SK-N-SH (cell line): ENCODE results near the gene METTL3. TPM values are rescaled to one million over a fixed set of nuclear protein-coding genes. Genes with fewer than 3 reads are reported as not detected.

Source experiments
- CTCF ChIA-PET: fragments of 300-600, 350-600 bp; formaldehyde crosslinking; extraction: SDS; loops from one replicate; lab custom pipeline; 2021; lab: Yijun Ruan, JAX
- POLR2A ChIA-PET: fragments of 350-600 bp; sonication (Branson Sonifier 250); formaldehyde crosslinking; extraction: SDS; loops from one replicate; lab custom pipeline; 2020; ENCODE audit warnings: antibody characterized with exemption, inconsistent platforms; lab: Yijun Ruan, JAX
- DNase-seq: peaks from one replicate; pipeline ENCODE4 v3.0.0; 2012
- H2AFZ ChIP-seq: fragments of 200-600 bp; sonication (generic); 2 replicates; pipeline ENCODE4 v1.8.1; 2016; ENCODE audit warnings: antibody characterized with exemption, mild to moderate bottlenecking, low read depth
- H3F3A ChIP-seq: fragments of 200-600 bp; sonication (generic); replicated peaks from 2 replicates; pipeline ENCODE3; 2016; ENCODE audit warnings: antibody characterized with exemption, mild to moderate bottlenecking; ENCODE audit not compliant: insufficient read depth
- H3K27ac ChIP-seq, 2 experiments: fragments of 200-500 bp in 1 of 2; fragments of 200-600 bp in 1 of 2; sonication (Bioruptor generic) in 1 of 2; sonication (generic), shearing (Covaris generic) in 1 of 2; 2 replicates each; pipeline versions ENCODE4 v1.5.1 to v1.6.1; 2014 to 2016; ENCODE audit warnings: low read depth in 2 of 2, inconsistent platforms in 1 of 2, low read length in 1 of 2, mild to moderate bottlenecking in 1 of 2, mixed read lengths in 1 of 2
- H3K27me3 ChIP-seq: fragments of 200-600 bp; sonication (generic), shearing (Covaris generic); 2 replicates; pipeline ENCODE4 v1.6.1; 2016; ENCODE audit warnings: mixed run types; ENCODE audit not compliant: insufficient read depth
- H3K36me3 ChIP-seq, 2 experiments: fragments of 200-500 bp in 1 of 2; fragments of 200-600 bp in 1 of 2; sonication (Bioruptor generic) in 1 of 2; sonication (generic) in 1 of 2; replicated peaks in 1 of 2; 2 replicates each; pipeline versions ENCODE3 to v1.5.1; 2014 to 2016; ENCODE audit warnings: low read length in 1 of 2, mild to moderate bottlenecking in 1 of 2; ENCODE audit not compliant: insufficient read depth in 2 of 2, control insufficient read depth in 1 of 2
- H3K4me1 ChIP-seq, 2 experiments: fragments of 200-500 bp in 1 of 2; fragments of 200-600 bp in 1 of 2; sonication (Bioruptor generic) in 1 of 2; sonication (generic), shearing (Covaris generic) in 1 of 2; 2 replicates each; pipeline versions ENCODE4 v1.5.1 to v1.6.1; 2014 to 2016; ENCODE audit warnings: low read depth in 1 of 2, low read length in 1 of 2, mixed run types in 1 of 2; ENCODE audit not compliant: insufficient read depth in 2 of 2, control insufficient read depth in 1 of 2
- H3K4me2 ChIP-seq: fragments of 200-600 bp; sonication (generic), shearing (Covaris generic); 2 replicates; pipeline ENCODE4 v1.6.1; 2017; ENCODE audit warnings: mixed run types
- H3K4me3 ChIP-seq, 2 experiments: fragments of 200-500 bp in 1 of 2; fragments of 200-600 bp in 1 of 2; sonication (Bioruptor generic) in 1 of 2; sonication (generic), shearing (Covaris generic) in 1 of 2; 2 replicates each; pipeline versions ENCODE4 v1.5.1 to v1.8.1; 2014 to 2016; ENCODE audit warnings: low read depth in 2 of 2, inconsistent platforms in 1 of 2, low read length in 1 of 2, mild to moderate bottlenecking in 1 of 2, mixed read lengths in 1 of 2, moderate library complexity in 1 of 2
- H3K79me2 ChIP-seq: fragments of 200-600 bp; sonication (generic); 2 replicates; pipeline ENCODE4 v1.8.1; 2017; ENCODE audit warnings: mild to moderate bottlenecking; ENCODE audit not compliant: insufficient read depth
- H3K9ac ChIP-seq: fragments of 200-600 bp; sonication (generic); 2 replicates; pipeline ENCODE4 v1.6.1; 2017; ENCODE audit warnings: mixed run types
- H3K9me2 ChIP-seq: fragments of 200-600 bp; sonication (generic); 2 replicates; pipeline ENCODE4 v1.6.1; 2017; ENCODE audit warnings: mixed run types
- H3K9me3 ChIP-seq: fragments of 200-600 bp; sonication (generic); 2 replicates; pipeline ENCODE4 v1.6.1; 2017; ENCODE audit warnings: mixed run types, mild to moderate bottlenecking, moderate library complexity
- H4K20me1 ChIP-seq: fragments of 200-600 bp; sonication (generic); 2 replicates; pipeline ENCODE4 v1.6.1; 2017; ENCODE audit warnings: mild to moderate bottlenecking, mixed run types; ENCODE audit not compliant: insufficient read depth
- CTCF ChIP-seq: fragments of 200-600 bp; sonication (generic); IDR thresholded peaks from 2 replicates; pipeline ENCODE4 v1.6.1; 2017; ENCODE audit warnings: antibody characterized with exemption, mild to moderate bottlenecking, moderate library complexity
- ELF1 ChIP-seq: IDR thresholded peaks from 2 replicates; pipeline ENCODE4 v1.4.0; 2012
- FOSL2 ChIP-seq: IDR thresholded peaks from 2 replicates; pipeline ENCODE4 v1.4.0; 2012; ENCODE audit warnings: low read depth, mild to moderate bottlenecking, moderate library complexity, borderline replicate concordance
- FOXJ3 ChIP-seq: sonication (generic); formaldehyde crosslinking; IDR thresholded peaks from 2 replicates; pipeline ENCODE4 v1.5.1; 2020; ENCODE audit warnings: mild to moderate bottlenecking, missing genetic modification reagents
- GATA2 ChIP-seq: sonication (generic); formaldehyde crosslinking; IDR thresholded peaks from 2 replicates; pipeline ENCODE4 v1.5.0; 2020; ENCODE audit warnings: mild to moderate bottlenecking, missing genetic modification reagents
- JUND ChIP-seq: IDR thresholded peaks from 2 replicates; pipeline ENCODE4 v1.4.0; 2012
- MXI1 ChIP-seq: IDR thresholded peaks from 2 replicates; pipeline ENCODE4 v1.6.1; 2012; ENCODE audit warnings: mild to moderate bottlenecking, low read depth, low read length, improper control_type of control experiment
- NFIC ChIP-seq: IDR thresholded peaks from 2 replicates; pipeline ENCODE4 v1.4.0; 2012; ENCODE audit warnings: borderline replicate concordance
- NRF1 ChIP-seq: IDR thresholded peaks from 2 replicates; pipeline ENCODE4 v1.6.1; 2012; ENCODE audit warnings: low read depth, mild to moderate bottlenecking, low read length
- POLR2AphosphoS5 ChIP-seq: IDR thresholded peaks from 2 replicates; pipeline ENCODE4 v1.6.1; 2012; ENCODE audit warnings: low read depth, low read length
- RXRA ChIP-seq: IDR thresholded peaks from 2 replicates; pipeline ENCODE4 v1.4.0; 2012; ENCODE audit warnings: low read depth, mild to moderate bottlenecking, borderline replicate concordance
- YY1 ChIP-seq: IDR thresholded peaks from 2 replicates; pipeline ENCODE4 v1.4.0; 2012; ENCODE audit warnings: low read depth, mild to moderate bottlenecking
- polyA plus RNA-seq, 3 experiments: library from polyadenylated mRNA; depleted of rRNA; stranded (reverse); fragments of >200 nt; gene quantifications; 2 replicates each; pipeline ENCODE4 v1.2.3, GENCODE V29; 2012
- TF ChIP-seq, protein P1 (sequence below): fragments of 150-350 bp; IDR thresholded peaks from 2 replicates; pipeline ENCODE4 v1.6.1; 2017; ENCODE audit warnings: antibody characterized with exemption, low read length, low read depth, borderline replicate concordance
- TF ChIP-seq, protein P2 (sequence below): IDR thresholded peaks from 2 replicates; pipeline ENCODE4 v1.4.0; 2012; ENCODE audit warnings: low read depth
- TF ChIP-seq, protein P3 (sequence below): fragments of 150-350 bp; IDR thresholded peaks from 2 replicates; pipeline ENCODE4 v1.6.1; 2016; ENCODE audit warnings: mild to moderate bottlenecking, low read depth, low read length
- TF ChIP-seq, protein P4 (sequence below): IDR thresholded peaks from 2 replicates; pipeline ENCODE4 v1.4.0; 2012; ENCODE audit warnings: low read depth, borderline replicate concordance

Gene METTL3
- polyA plus RNA-seq, 1 of the 3 experiments (the other 2 are of a cell fraction), result 118 TPM

DNA sequence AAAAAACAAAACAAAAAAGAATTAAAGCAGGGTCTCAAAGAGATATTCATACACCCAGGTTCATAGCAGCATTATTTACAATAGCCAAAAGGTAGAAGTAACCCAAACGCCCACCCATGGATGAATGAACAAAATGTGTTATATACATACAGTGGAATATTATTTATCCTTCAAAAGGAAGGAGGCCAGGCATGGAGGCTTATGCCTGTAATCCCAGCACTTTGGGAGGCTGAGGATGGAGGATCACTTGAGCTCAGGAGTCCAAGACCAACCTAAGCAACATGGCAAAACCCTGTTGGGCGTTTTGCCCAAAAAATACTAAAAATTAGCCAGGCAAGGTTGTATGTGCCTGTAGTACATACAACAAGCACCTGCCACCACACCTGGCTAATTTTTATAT is 4.6 kb downstream of the METTL3 start (continued):
- TF ChIP-seq CTCF (no peak), NRF1 (no peak), YY1 (no peak), FOXJ3 (no peak), JUND (no peak)

DNA sequence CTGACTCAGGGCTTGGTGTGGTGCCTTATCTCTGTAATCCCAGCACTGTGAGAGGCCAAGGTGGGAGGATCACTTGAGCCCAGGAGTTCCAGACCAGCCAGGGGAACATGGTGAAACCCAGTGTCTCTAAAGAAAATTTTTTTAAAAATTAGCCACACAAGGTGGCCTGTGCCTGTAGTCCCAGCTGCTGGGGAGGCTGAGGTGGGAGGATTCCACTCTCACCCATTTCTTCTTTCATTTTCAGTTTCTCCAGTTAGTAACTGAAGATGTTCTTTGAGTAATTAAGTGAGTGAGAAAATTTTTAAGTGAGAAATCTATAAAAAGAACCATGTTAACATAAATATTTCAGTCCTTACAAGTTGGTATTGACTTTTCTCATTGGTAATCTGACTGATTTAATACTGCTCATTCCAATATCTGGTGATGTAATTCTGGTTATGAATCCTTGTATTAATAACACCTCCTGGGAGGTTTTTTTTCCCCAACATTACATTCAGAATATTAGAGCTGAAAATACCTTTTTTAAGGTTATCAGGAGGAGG is 6.1 kb downstream of the METTL3 start:
- peaks cover 13% of the 10 kb centered on the region for H3F3A ChIP-seq
- no peak overlapping the region for H3K4me3 ChIP-seq
- H2AFZ ChIP-seq, result no peak overlapping the region
- no peak for DNase-seq
- H3K9me2 ChIP-seq, result no peaks in the 10 kb centered on the region
- peaks cover 66% of the 10 kb centered on the region for H3K79me2 ChIP-seq
- H4K20me1 ChIP-seq, result no peaks in the 10 kb centered on the region
- no peak overlapping the region for H3K9ac ChIP-seq
- no peak overlapping the region for H3K27ac ChIP-seq
- H3K4me2 ChIP-seq, result no peak overlapping the region
- no peaks in the 10 kb centered on the region for H3K9me3 ChIP-seq
- ChIA-PET POLR2A (no interaction called here), CTCF (interaction anchor here (0.6 to 1.3 kb wide), 2 partner anchors 15 to 28 kb away, joined by 4 read pairs; partner anchors contain the start of genes RAB2B and TOX4)
- peaks cover 41 to 50% of the 10 kb centered on the region in 2 experiments for H3K36me3 ChIP-seq
- H3K27me3 ChIP-seq, result no peaks in the 10 kb centered on the region
- TF ChIP-seq, protein P1, sequence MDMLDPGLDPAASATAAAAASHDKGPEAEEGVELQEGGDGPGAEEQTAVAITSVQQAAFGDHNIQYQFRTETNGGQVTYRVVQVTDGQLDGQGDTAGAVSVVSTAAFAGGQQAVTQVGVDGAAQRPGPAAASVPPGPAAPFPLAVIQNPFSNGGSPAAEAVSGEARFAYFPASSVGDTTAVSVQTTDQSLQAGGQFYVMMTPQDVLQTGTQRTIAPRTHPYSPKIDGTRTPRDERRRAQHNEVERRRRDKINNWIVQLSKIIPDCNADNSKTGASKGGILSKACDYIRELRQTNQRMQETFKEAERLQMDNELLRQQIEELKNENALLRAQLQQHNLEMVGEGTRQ, result no peak
- TF ChIP-seq FOXJ3 (no peak), NRF1 (no peak), NFIC (no peak), ELF1 (no peak), FOSL2 (no peak), RXRA (no peak), GATA2 (CRISPR knock-in tag) (no peak), POLR2AphosphoS5 (no peak), MXI1 (no peak)
- TF ChIP-seq, protein P2, sequence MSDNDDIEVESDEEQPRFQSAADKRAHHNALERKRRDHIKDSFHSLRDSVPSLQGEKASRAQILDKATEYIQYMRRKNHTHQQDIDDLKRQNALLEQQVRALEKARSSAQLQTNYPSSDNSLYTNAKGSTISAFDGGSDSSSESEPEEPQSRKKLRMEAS, result no peak
- TF ChIP-seq, protein P3, sequence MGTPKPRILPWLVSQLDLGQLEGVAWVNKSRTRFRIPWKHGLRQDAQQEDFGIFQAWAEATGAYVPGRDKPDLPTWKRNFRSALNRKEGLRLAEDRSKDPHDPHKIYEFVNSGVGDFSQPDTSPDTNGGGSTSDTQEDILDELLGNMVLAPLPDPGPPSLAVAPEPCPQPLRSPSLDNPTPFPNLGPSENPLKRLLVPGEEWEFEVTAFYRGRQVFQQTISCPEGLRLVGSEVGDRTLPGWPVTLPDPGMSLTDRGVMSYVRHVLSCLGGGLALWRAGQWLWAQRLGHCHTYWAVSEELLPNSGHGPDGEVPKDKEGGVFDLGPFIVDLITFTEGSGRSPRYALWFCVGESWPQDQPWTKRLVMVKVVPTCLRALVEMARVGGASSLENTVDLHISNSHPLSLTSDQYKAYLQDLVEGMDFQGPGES, result no peak
- TF ChIP-seq, protein P4, sequence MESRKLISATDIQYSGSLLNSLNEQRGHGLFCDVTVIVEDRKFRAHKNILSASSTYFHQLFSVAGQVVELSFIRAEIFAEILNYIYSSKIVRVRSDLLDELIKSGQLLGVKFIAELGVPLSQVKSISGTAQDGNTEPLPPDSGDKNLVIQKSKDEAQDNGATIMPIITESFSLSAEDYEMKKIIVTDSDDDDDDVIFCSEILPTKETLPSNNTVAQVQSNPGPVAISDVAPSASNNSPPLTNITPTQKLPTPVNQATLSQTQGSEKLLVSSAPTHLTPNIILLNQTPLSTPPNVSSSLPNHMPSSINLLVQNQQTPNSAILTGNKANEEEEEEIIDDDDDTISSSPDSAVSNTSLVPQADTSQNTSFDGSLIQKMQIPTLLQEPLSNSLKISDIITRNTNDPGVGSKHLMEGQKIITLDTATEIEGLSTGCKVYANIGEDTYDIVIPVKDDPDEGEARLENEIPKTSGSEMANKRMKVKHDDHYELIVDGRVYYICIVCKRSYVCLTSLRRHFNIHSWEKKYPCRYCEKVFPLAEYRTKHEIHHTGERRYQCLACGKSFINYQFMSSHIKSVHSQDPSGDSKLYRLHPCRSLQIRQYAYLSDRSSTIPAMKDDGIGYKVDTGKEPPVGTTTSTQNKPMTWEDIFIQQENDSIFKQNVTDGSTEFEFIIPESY, result no peak
- peaks cover 8 to 10% of the 10 kb centered on the region in 2 experiments; a peak in 3 of 4 replicates for H3K4me1 ChIP-seq
